Stimulated activated CD8-positive, alpha-beta memory T cell treated with anti-CD3 and anti-CD28 coated beads, Interleukin-15, amount 100 ng/mL, for 48 hours (primary cell): ENCODE data around the gene CENPO.

ENCODE experiments used
- DNase-seq, 2 donors: peaks; one replicate each; pipeline ENCODE4 v3.0.0-alpha.2; 2020; ENCODE audit warnings: low read depth in 2 of 2

CENPO gene

GRCh38 chr2:24792874-24793760, at the start of gene CENPO, which contains the start of gene PTRHD1:
Gene CENPO (plus strand): TSS chr2:24793425. CDS start chr2:24793920, 495 bp downstream.
Gene PTRHD1 (minus strand): TSS chr2:24793391. CDS start chr2:24793377, 14 bp downstream.
- peak; percentile 88 to 90 for DNase-seq

GRCh38 chr2:24743924-24744323, 49.3 kb upstream of the CENPO start:
- DNase-seq = no peak

GRCh38 chr2:24744356-24744755, 48.9 kb upstream of the CENPO start:
- no peak for DNase-seq

- DNase-seq = no peak
These were observed 47.4 kb upstream of the CENPO start for GRCh38 chr2:24745825-24746224.

GRCh38 chr2:24747299-24747698, 45.9 kb upstream of the CENPO start:
- no peak for DNase-seq

- no peak for DNase-seq
These were observed 44.0 kb upstream of the CENPO start for GRCh38 chr2:24749069-24749691.

- DNase-seq = no peak
These were observed 38.1 kb upstream of the CENPO start for GRCh38 chr2:24754985-24755705.

GRCh38 chr2:24756789-24757188, 36.4 kb upstream of the CENPO start:
- no peak for DNase-seq

GRCh38 chr2:24761866-24762265, 31.4 kb upstream of the CENPO start:
- DNase-seq = no peak

- DNase-seq = no peak
These were observed 30.7 kb upstream of the CENPO start for GRCh38 chr2:24762518-24762917.

- DNase-seq = no peak
These were observed 29.4 kb upstream of the CENPO start for GRCh38 chr2:24763843-24764242.

GRCh38 chr2:24766609-24767008, 26.6 kb upstream of the CENPO start:
- peak in 1 of 2 donors; percentile 3 for DNase-seq

GRCh38 chr2:24768013-24768412, 25.2 kb upstream of the CENPO start:
- no peak for DNase-seq

GRCh38 chr2:24768601-24769000, 24.6 kb upstream of the CENPO start:
- no peak for DNase-seq

GRCh38 chr2:24771061-24771460, 22.2 kb upstream of the CENPO start:
- no peak for DNase-seq

- no peak for DNase-seq
These were observed 21.2 kb upstream of the CENPO start for GRCh38 chr2:24771764-24772586.

- DNase-seq = no peak
These were observed 18.9 kb upstream of the CENPO start for GRCh38 chr2:24774373-24774772.

GRCh38 chr2:24779116-24779515, 14.1 kb upstream of the CENPO start:
- DNase-seq = no peak

- DNase-seq = no peak
These were observed 9.6 kb upstream of the CENPO start for GRCh38 chr2:24783641-24784040.

GRCh38 chr2:24785671-24786321, 7.4 kb upstream of the CENPO start:
- no peak for DNase-seq

- DNase-seq = no peak
These were observed 5.7 kb upstream of the CENPO start for GRCh38 chr2:24787532-24787931.
